ENCODE data around the gene TWF2.

GRCh38 chr3:52194485-52195290, 44.3 kb downstream of the TWF2 start:
- TF ChIP-seq CTCF (IDR thresholded peaks at IDR 0.05; ENCODE audit: poor library complexity, severe bottlenecking) (no peak), SMC3 (conservative IDR thresholded peaks at IDR 0.05; ENCODE audit: poor library complexity) (no peak), EZH2 (IDR thresholded peaks at IDR 0.05; ENCODE audit: borderline replicate concordance, insufficient read depth, low read length, poor library complexity, severe bottlenecking) (no peak)

Data from neural cell (in vitro differentiated cells).